ENCODE measurements around the gene ST3GAL3. TPM values are rescaled to one million over a fixed set of nuclear protein-coding genes. Genes with fewer than 3 reads are reported as not detected.

The ST3GAL3 gene
- total and polyA plus RNA-seq, 4 donors, result 20.2 to 32.0 (median 27.0) TPM

DNA sequence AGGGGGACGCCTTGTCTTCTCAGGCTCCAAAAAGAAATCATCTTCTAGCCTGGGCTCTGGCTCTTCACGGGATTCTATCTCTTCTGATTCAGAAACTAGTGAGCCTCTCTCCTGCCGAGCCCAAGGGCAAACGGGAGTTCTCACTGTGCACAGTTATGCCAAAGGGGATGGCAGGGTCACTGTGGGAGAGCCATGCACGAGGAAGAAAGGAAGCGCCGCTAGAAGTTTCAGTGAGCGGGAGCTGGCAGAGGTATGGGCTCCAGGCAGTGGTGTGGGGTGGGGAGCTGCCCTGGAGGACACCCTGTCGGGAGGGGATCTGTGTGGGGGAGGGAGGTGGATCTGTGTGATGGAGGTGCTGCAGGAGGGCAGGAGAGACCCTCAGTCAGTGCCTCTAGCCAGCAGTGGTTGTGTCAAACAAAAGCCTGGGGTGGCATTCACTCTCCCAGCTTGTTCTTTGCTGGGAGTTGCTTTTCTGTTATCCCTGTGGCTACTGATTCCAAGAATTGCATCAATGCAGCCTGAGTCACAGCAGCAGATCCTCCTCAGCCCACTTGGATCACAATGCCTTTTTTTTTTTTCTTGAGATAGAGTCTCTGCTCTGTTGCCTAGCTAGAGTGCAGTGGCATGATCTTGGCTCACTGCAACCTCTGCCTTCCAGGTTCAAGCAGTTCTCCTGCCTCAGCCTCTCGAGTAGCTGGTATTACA, 35.6 kb upstream of the ST3GAL3 start:
- no peak for DNase-seq
- Histone ChIP-seq H3K27ac (ENCODE audit: low read depth in 1 of 2, low read length in 2 of 2) (no peak overlapping the region), H3K27me3 (ENCODE audit: control insufficient read depth in 1 of 2, insufficient read depth in 2 of 2, low read length in 1 of 2) (no peaks in the 10 kb centered on the region), H3K36me3 (ENCODE audit: control insufficient read depth in 1 of 2, insufficient read depth in 2 of 2, low read length in 1 of 2) (peaks cover 8 to 17% of the 10 kb centered on the region in 2 donors), H3K4me1 (ENCODE audit: control insufficient read depth in 1 of 2, insufficient read depth in 2 of 2, low read length in 2 of 2) (no peaks in the 10 kb centered on the region), H3K4me3 (ENCODE audit: low read length in 2 of 2) (no peak overlapping the region), H3K9me3 (ENCODE audit: control insufficient read depth, low read length) (no peaks in the 10 kb centered on the region)
- ATAC-seq (ENCODE audit: low FRiP score), result peak; percentile 41
- 90 to 93% methylated on average over 10 of the region's 10 CpGs for WGBS, 2 donors
- intact Hi-C loops (cut with DNase I), result no loop called here

- intact Hi-C loops (cut with DNase I), result no loop called here
- 58 to 60% methylated on average over 7 of the region's 7 CpGs for WGBS, 2 donors
- H3K36me3 ChIP-seq (ENCODE audit: control insufficient read depth in 1 of 2, insufficient read depth in 2 of 2, low read length in 1 of 2), result peaks cover 5 to 13% of the 10 kb centered on the region in 2 donors
Measured at GRCh38 chr1:43673261-43673660, 34.1 kb upstream of the ST3GAL3 start.

DNA sequence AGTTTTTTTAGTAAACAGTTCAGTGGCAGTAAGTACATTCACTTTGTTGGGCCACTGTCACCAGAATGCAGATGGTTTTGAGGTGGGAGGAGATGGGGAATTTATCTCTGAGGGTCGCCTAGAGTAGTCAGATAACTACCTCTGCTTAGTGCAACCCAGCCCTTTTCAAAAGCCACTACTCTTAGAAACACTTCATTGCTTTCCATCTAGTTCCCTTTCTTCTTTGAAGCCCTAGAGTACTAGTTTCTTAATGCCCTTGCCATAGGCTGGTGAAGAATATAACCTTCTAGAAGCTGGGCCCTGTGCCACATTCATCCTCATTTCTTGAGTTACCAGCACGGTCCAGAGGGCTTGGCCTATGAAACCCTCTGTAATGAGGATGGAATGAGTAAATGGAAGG, 28.4 kb upstream of the ST3GAL3 start:
- Histone ChIP-seq H3K36me3 (ENCODE audit: control insufficient read depth in 1 of 2, insufficient read depth in 2 of 2, low read length in 1 of 2) (peaks cover 4 to 6% of the 10 kb centered on the region in 2 donors), H3K4me3 (ENCODE audit: low read length in 2 of 2) (no peak overlapping the region), H3K9me3 (ENCODE audit: control insufficient read depth, low read length) (no peaks in the 10 kb centered on the region), H3K27ac (ENCODE audit: low read depth in 1 of 2, low read length in 2 of 2) (no peak overlapping the region), H3K4me1 (ENCODE audit: control insufficient read depth in 1 of 2, insufficient read depth in 2 of 2, low read length in 2 of 2) (no peaks in the 10 kb centered on the region), H3K27me3 (ENCODE audit: control insufficient read depth in 1 of 2, insufficient read depth in 2 of 2, low read length in 1 of 2) (no peaks in the 10 kb centered on the region)
- DNase-seq, result no peak
- 69 to 72% methylated on average over 2 of the region's 2 CpGs for WGBS, 2 donors
- intact Hi-C loops (cut with DNase I), result no loop called here
- no peak for ATAC-seq (ENCODE audit: low FRiP score)

More at GRCh38 chr1:43673261-43673660, 34.1 kb upstream of the ST3GAL3 start:
- Histone ChIP-seq H3K4me3 (ENCODE audit: low read length in 2 of 2) (no peak overlapping the region), H3K27ac (ENCODE audit: low read depth in 1 of 2, low read length in 2 of 2) (no peak overlapping the region), H3K9me3 (ENCODE audit: control insufficient read depth, low read length) (no peaks in the 10 kb centered on the region), H3K27me3 (ENCODE audit: control insufficient read depth in 1 of 2, insufficient read depth in 2 of 2, low read length in 1 of 2) (no peaks in the 10 kb centered on the region), H3K4me1 (ENCODE audit: control insufficient read depth in 1 of 2, insufficient read depth in 2 of 2, low read length in 2 of 2) (no peaks in the 10 kb centered on the region)
- DNase-seq (no peak), ATAC-seq (ENCODE audit: low FRiP score) (no peak)

DNA sequence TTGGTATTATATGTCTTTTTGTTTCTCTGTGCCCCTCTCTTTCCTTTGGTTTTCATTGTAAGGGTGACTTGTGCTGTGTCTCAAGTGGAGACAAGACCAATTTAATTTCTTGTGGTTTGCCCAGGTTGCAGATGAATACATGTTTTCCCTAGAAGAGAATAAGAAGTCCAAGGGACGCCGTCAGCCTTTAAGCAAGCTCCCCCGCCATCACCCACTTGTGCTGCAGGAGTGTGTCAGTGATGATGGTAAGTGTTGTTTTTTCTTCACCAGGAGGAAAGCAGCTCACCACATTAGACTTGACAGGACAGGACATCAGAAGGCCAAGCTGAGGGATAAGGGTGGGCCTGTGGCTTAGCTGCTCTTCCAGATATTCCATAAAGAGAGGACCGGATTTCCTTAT, 23.8 kb upstream of the ST3GAL3 start:
- Histone ChIP-seq H3K36me3 (ENCODE audit: control insufficient read depth in 1 of 2, insufficient read depth in 2 of 2, low read length in 1 of 2) (peaks cover 8 to 13% of the 10 kb centered on the region in 2 donors), H3K4me1 (ENCODE audit: control insufficient read depth in 1 of 2, insufficient read depth in 2 of 2, low read length in 2 of 2) (no peaks in the 10 kb centered on the region), H3K27ac (ENCODE audit: low read depth in 1 of 2, low read length in 2 of 2) (no peak overlapping the region), H3K27me3 (ENCODE audit: control insufficient read depth in 1 of 2, insufficient read depth in 2 of 2, low read length in 1 of 2) (no peaks in the 10 kb centered on the region), H3K4me3 (ENCODE audit: low read length in 2 of 2) (no peak overlapping the region), H3K9me3 (ENCODE audit: control insufficient read depth, low read length) (no peaks in the 10 kb centered on the region)
- 94 to 96% methylated on average over 4 of the region's 4 CpGs for WGBS, 2 donors
- no peak for ATAC-seq (ENCODE audit: low FRiP score)
- intact Hi-C loops (cut with DNase I), result no loop called here
- no peak for DNase-seq

- Histone ChIP-seq H3K9me3 (ENCODE audit: control insufficient read depth, low read length) (no peaks in the 10 kb centered on the region), H3K27me3 (ENCODE audit: control insufficient read depth in 1 of 2, insufficient read depth in 2 of 2, low read length in 1 of 2) (no peaks in the 10 kb centered on the region), H3K4me3 (ENCODE audit: low read length in 2 of 2) (no peak overlapping the region), H3K36me3 (ENCODE audit: control insufficient read depth in 1 of 2, insufficient read depth in 2 of 2, low read length in 1 of 2) (peaks cover 12 to 25% of the 10 kb centered on the region in 2 donors), H3K27ac (ENCODE audit: low read depth in 1 of 2, low read length in 2 of 2) (no peak overlapping the region), H3K4me1 (ENCODE audit: control insufficient read depth in 1 of 2, insufficient read depth in 2 of 2, low read length in 2 of 2) (no peaks in the 10 kb centered on the region)
- 76 to 86% methylated on average over 3 of the region's 3 CpGs for WGBS, 2 donors
- ATAC-seq (ENCODE audit: low FRiP score) (no peak), DNase-seq (no peak)
- intact Hi-C loops (cut with DNase I), result no loop called here
Measured at GRCh38 chr1:43686801-43687200, 20.5 kb upstream of the ST3GAL3 start.

- no peak for ATAC-seq (ENCODE audit: low FRiP score)
- DNase-seq, result no peak
- Histone ChIP-seq H3K4me1 (ENCODE audit: control insufficient read depth in 1 of 2, insufficient read depth in 2 of 2, low read length in 2 of 2) (no peaks in the 10 kb centered on the region), H3K9me3 (ENCODE audit: control insufficient read depth, low read length) (no peaks in the 10 kb centered on the region), H3K36me3 (ENCODE audit: control insufficient read depth in 1 of 2, insufficient read depth in 2 of 2, low read length in 1 of 2) (peaks cover 10 to 31% of the 10 kb centered on the region in 2 donors), H3K27me3 (ENCODE audit: control insufficient read depth in 1 of 2, insufficient read depth in 2 of 2, low read length in 1 of 2) (no peaks in the 10 kb centered on the region), H3K4me3 (ENCODE audit: low read length in 2 of 2) (no peak overlapping the region), H3K27ac (ENCODE audit: low read depth in 1 of 2, low read length in 2 of 2) (no peak overlapping the region)
- intact Hi-C loops (cut with DNase I), result no loop called here
- 20 to 26% methylated on average over 5 of the region's 5 CpGs for WGBS, 2 donors
Measured at GRCh38 chr1:43687301-43688108, 19.8 kb upstream of the ST3GAL3 start.

DNA sequence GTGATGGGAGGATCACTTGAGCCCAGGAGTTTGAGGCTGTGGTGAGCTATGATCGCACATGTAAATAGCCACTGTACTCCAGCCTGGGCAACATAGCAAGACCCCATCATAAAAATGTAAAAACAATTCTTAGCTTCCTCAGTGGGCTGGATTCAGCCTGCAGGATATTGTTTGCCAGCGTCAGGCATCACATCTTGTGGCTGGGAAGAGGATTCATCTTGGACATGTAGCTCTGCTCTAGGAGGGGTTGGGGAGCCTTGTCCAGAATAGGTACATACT, 19.3 kb upstream of the ST3GAL3 start:
- WGBS, 2 donors, result 97 to 98% methylated on average over 2 of the region's 2 CpGs
- no peaks in the 10 kb centered on the region for H3K27me3 ChIP-seq (ENCODE audit: control insufficient read depth in 1 of 2, insufficient read depth in 2 of 2, low read length in 1 of 2)
- H3K36me3 ChIP-seq (ENCODE audit: control insufficient read depth in 1 of 2, insufficient read depth in 2 of 2, low read length in 1 of 2), result peaks cover 7 to 36% of the 10 kb centered on the region in 2 donors
- intact Hi-C loops (cut with DNase I), result no loop called here
- no peak for ATAC-seq (ENCODE audit: low FRiP score)
- no peaks in the 10 kb centered on the region for H3K4me1 ChIP-seq (ENCODE audit: control insufficient read depth in 1 of 2, insufficient read depth in 2 of 2, low read length in 2 of 2)
- no peaks in the 10 kb centered on the region for H3K9me3 ChIP-seq (ENCODE audit: control insufficient read depth, low read length)
- no peak overlapping the region for H3K27ac ChIP-seq (ENCODE audit: low read depth in 1 of 2, low read length in 2 of 2)
- no peak overlapping the region for H3K4me3 ChIP-seq (ENCODE audit: low read length in 2 of 2)
- no peak for DNase-seq

DNA sequence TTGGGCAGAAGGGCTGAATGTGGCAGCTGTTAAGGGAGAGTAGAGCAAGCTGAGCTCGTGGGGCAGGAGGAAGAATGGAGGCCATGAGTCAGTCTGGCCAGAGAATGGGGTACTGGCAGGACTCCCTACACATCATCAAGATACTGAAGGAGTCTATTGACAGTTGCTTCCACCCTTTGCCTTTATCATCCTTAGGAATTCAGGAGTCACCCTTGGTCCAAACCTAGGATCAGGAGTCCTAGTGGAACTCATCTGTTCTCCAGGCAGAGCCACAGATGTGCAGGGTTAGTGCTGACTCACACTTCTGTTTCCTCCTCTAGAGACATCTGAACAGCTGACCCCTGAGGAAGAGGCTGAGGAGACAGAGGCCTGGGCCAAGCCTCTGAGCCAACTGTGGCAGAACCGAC, 18.7 kb upstream of the ST3GAL3 start:
- intact Hi-C loops (cut with DNase I), result no loop called here
- 41 to 62% methylated on average over 2 of the region's 2 CpGs for WGBS, 2 donors
- ATAC-seq (ENCODE audit: low FRiP score) (peak; percentile 52), DNase-seq (no peak)
- Histone ChIP-seq H3K4me1 (ENCODE audit: control insufficient read depth in 1 of 2, insufficient read depth in 2 of 2, low read length in 2 of 2) (no peaks in the 10 kb centered on the region), H3K9me3 (ENCODE audit: control insufficient read depth, low read length) (no peaks in the 10 kb centered on the region), H3K27ac (ENCODE audit: low read depth in 1 of 2, low read length in 2 of 2) (no peak overlapping the region), H3K4me3 (ENCODE audit: low read length in 2 of 2) (no peak overlapping the region), H3K36me3 (ENCODE audit: control insufficient read depth in 1 of 2, insufficient read depth in 2 of 2, low read length in 1 of 2) (peaks cover 7 to 35% of the 10 kb centered on the region in 2 donors), H3K27me3 (ENCODE audit: control insufficient read depth in 1 of 2, insufficient read depth in 2 of 2, low read length in 1 of 2) (no peaks in the 10 kb centered on the region)

DNA sequence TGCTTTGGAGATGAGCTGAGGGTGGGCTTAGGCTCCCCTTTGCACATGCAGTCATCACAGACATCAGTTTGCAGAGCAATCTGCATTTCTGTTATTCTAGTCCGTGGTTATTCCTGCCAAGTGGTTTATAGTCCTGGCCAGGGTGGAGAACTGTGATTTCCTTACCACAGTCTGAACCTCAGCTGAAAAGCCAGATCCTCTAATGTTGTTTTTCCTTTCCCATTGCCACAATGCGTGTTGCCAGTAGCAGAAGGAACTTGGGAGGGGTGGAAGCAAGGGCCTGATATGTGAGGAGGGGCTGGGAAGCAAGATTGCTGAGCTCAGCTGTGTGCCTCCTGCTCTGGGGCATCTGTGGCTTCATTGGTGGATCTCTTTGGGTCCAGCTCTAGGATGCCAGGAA, 18.0 kb upstream of the ST3GAL3 start:
- intact Hi-C loops (cut with DNase I), result no loop called here
- H3K36me3 ChIP-seq (ENCODE audit: control insufficient read depth in 1 of 2, insufficient read depth in 2 of 2, low read length in 1 of 2), result peaks cover 11 to 34% of the 10 kb centered on the region in 2 donors
- 72 to 79% methylated on average over 2 of the region's 2 CpGs for WGBS, 2 donors
- H3K9me3 ChIP-seq (ENCODE audit: control insufficient read depth, low read length), result no peaks in the 10 kb centered on the region
- H3K27me3 ChIP-seq (ENCODE audit: control insufficient read depth in 1 of 2, insufficient read depth in 2 of 2, low read length in 1 of 2), result no peaks in the 10 kb centered on the region
- ATAC-seq (ENCODE audit: low FRiP score), result no peak
- H3K4me3 ChIP-seq (ENCODE audit: low read length in 2 of 2), result no peak overlapping the region
- no peak overlapping the region for H3K27ac ChIP-seq (ENCODE audit: low read depth in 1 of 2, low read length in 2 of 2)
- DNase-seq, result no peak
- H3K4me1 ChIP-seq (ENCODE audit: control insufficient read depth in 1 of 2, insufficient read depth in 2 of 2, low read length in 2 of 2), result no peaks in the 10 kb centered on the region
